ENCODE data around the gene ZBTB42. TPM values are rescaled to one million over a fixed set of nuclear protein-coding genes. Genes with fewer than 3 reads are reported as not detected.
A peak's percentile ranks its signal among the peaks of the same experiment; 100 is the strongest.

Gene ZBTB42
- total RNA-seq, 3 donors from 2014 or later = 3.5 to 11.4 (median 9.2) TPM

- Histone ChIP-seq H3K9me3 (no peaks in the 10 kb centered on the region), H3K27ac (no peak overlapping the region), H3K4me3 (no peak overlapping the region), H3K4me1 (peaks cover 2 to 4% of the 10 kb centered on the region in 2 donors), H3K27me3 (peaks cover 0 to 17% of the 10 kb centered on the region in 2 donors), H3K36me3 (no peaks in the 10 kb centered on the region)
- DNase-seq (ENCODE audit: low spot score in 2 of 2) = no peak
- TF ChIP-seq, protein P1, sequence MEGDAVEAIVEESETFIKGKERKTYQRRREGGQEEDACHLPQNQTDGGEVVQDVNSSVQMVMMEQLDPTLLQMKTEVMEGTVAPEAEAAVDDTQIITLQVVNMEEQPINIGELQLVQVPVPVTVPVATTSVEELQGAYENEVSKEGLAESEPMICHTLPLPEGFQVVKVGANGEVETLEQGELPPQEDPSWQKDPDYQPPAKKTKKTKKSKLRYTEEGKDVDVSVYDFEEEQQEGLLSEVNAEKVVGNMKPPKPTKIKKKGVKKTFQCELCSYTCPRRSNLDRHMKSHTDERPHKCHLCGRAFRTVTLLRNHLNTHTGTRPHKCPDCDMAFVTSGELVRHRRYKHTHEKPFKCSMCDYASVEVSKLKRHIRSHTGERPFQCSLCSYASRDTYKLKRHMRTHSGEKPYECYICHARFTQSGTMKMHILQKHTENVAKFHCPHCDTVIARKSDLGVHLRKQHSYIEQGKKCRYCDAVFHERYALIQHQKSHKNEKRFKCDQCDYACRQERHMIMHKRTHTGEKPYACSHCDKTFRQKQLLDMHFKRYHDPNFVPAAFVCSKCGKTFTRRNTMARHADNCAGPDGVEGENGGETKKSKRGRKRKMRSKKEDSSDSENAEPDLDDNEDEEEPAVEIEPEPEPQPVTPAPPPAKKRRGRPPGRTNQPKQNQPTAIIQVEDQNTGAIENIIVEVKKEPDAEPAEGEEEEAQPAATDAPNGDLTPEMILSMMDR (IDR thresholded peaks at IDR 0.05) = no peak
- no peak for TF ChIP-seq POLR2AphosphoS5 (IDR thresholded peaks at IDR 0.05)
- TF ChIP-seq POLR2A (IDR thresholded peaks at IDR 0.05) = no peak
- intact Hi-C loops (cut with DNase I; ENCODE audit: low total_unique reads) = no loop called here
Measured at GRCh38 chr14:104841730-104842129, 40.8 kb downstream of the ZBTB42 start.

- intact Hi-C loops (cut with DNase I; ENCODE audit: low total_unique reads) = no loop called here
- Histone ChIP-seq H3K4me3 (peak overlapping the region in 2 of 3 donors; percentile 49 to 66), H3K36me3 (no peaks in the 10 kb centered on the region), H3K27ac (no peak overlapping the region), H3K4me1 (peaks cover 2 to 4% of the 10 kb centered on the region in 2 donors), H3K27me3 (peaks cover 0 to 17% of the 10 kb centered on the region in 2 donors), H3K9me3 (no peaks in the 10 kb centered on the region)
- TF ChIP-seq POLR2AphosphoS5 (IDR thresholded peaks at IDR 0.05) (no peak), POLR2A (IDR thresholded peaks at IDR 0.05) (no peak)
- TF ChIP-seq, protein P1 (IDR thresholded peaks at IDR 0.05) = no peak
- DNase-seq (ENCODE audit: low spot score in 2 of 2) = peak in 1 of 2 donors; percentile 38
Measured at GRCh38 chr14:104843006-104843405, 42.1 kb downstream of the ZBTB42 start.

- intact Hi-C loops (cut with DNase I; ENCODE audit: low total_unique reads) = no loop called here
- no peaks in the 10 kb centered on the region for H3K36me3 ChIP-seq
Measured at GRCh38 chr14:104843442-104844305, 42.8 kb downstream of the ZBTB42 start.

GRCh38 chr14:104844306-104845032 lies 43.6 kb downstream of the ZBTB42 start:
- Histone ChIP-seq H3K27ac (no peak overlapping the region), H3K4me1 (peaks cover 2 to 4% of the 10 kb centered on the region in 2 donors), H3K36me3 (no peaks in the 10 kb centered on the region), H3K27me3 (peaks cover 0 to 17% of the 10 kb centered on the region in 2 donors), H3K9me3 (no peaks in the 10 kb centered on the region), H3K4me3 (peak overlapping the region; percentile 33 to 66 (median 49))
- peak in 1 of 2 donors; percentile 40 for DNase-seq (ENCODE audit: low spot score in 2 of 2)
- intact Hi-C loops (cut with DNase I; ENCODE audit: low total_unique reads) = no loop called here
- TF ChIP-seq, protein P1 (IDR thresholded peaks at IDR 0.05) = no peak
- no peak for TF ChIP-seq POLR2AphosphoS5 (IDR thresholded peaks at IDR 0.05)
- no peak for TF ChIP-seq POLR2A (IDR thresholded peaks at IDR 0.05)

More at GRCh38 chr14:104843442-104844305, 42.8 kb downstream of the ZBTB42 start:
- peaks cover 0 to 17% of the 10 kb centered on the region in 2 donors for H3K27me3 ChIP-seq
- H3K9me3 ChIP-seq = no peaks in the 10 kb centered on the region
- H3K4me1 ChIP-seq = peaks cover 2 to 4% of the 10 kb centered on the region in 2 donors
- DNase-seq (ENCODE audit: low spot score in 2 of 2) = peak in 1 of 2 donors; percentile 53
- peak overlapping the region; percentile 33 to 66 (median 49) for H3K4me3 ChIP-seq
- TF ChIP-seq, protein P1 (IDR thresholded peaks at IDR 0.05) = no peak
- no peak for TF ChIP-seq POLR2A (IDR thresholded peaks at IDR 0.05)
- no peak for TF ChIP-seq POLR2AphosphoS5 (IDR thresholded peaks at IDR 0.05)
- H3K27ac ChIP-seq = no peak overlapping the region
